OCI-M1 (cell line): ENCODE results near the gene EFEMP2.

ENCODE experiments used
- DNase-seq: peaks from one replicate; lab custom pipeline; 2025; lab: John Stamatoyannopoulos, UW

The EFEMP2 gene

DNA sequence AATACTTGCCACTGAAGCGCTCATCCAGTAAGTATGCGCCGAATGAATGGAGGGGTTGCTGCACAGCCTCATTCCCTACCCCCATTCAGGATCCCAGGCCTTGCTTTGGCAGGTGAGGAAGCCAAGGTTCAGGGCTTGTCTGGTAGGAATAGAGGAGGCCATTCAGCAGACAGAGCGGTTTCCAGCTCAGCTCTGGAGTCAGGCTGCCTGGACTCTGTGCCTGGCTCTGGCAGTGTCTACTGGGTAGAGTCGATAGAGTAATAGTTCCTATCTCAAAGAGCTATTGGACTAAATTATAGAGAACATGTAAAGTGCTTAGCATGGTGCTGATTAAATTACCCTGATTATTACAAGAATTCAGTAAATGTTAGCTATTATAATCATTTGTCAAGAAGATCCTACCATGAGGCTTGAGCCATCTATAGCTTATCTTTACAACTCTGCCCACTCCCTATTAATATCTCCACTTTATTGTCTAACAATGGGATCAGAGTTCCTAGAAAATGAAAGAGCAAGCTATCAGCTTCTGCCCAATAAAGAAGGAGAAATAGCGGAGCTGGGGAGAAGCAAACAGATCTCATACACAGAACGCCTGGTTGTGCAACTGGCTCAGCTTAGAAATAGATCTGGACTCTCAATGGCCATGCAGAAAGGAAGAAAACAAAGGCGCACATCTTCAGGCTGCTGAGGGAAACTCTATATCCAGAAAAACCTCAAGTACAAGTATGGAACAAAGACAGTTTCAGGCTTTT, 45.4 kb downstream of the EFEMP2 start:
- DNase-seq, result peak; percentile 21

- DNase-seq, result no peak
Measured at GRCh38 chr11:65822776-65823528, 49.6 kb downstream of the EFEMP2 start.

DNA sequence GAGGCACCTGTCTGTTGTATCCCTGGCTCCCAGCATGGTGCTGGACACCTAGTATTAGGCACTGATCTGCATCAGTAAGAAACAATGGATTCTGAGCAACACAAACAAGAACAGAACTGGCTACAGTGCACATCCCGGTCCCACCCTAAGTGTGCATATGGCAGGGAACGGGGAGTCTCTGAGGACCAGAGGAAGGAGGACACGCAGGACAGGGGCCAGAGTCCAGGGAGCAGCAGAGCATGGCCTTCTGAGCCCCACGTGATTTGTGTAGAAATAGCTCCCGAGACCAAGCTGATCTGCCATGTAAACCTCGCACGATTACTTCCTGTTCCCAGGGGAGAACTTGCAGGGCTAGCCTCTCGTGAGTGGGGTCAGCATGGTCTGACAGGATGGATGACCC, 51.5 kb downstream of the EFEMP2 start:
- no peak for DNase-seq

- DNase-seq, result peak; percentile 94
Measured at GRCh38 chr11:65817835-65818680, 54.5 kb downstream of the EFEMP2 start.

DNA sequence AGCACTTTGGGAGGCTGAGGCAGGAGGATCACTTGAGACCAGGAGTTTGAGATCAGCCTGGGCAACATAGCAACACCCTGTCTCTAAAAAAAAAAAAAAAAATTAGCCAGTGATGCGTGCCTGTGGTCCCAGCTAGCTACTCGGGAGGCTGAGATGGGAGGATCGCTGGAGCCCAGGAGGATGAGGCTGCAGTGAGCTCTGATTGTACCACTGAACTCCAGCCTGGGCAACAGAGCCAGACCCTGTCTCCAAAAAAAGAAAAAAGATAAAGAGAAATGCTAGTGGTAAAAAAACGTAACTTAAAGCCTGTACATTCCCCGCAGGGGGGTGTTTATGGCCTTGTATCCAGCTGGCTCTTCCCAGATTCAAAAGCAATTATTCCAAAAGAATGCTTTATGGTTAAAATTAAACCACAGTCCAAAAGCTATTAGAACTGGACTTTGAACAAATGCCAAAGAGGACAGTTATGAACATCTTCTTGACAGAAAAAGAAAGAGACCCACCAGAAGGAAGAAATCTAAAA, 55.2 kb downstream of the EFEMP2 start:
- DNase-seq, result no peak

DNA sequence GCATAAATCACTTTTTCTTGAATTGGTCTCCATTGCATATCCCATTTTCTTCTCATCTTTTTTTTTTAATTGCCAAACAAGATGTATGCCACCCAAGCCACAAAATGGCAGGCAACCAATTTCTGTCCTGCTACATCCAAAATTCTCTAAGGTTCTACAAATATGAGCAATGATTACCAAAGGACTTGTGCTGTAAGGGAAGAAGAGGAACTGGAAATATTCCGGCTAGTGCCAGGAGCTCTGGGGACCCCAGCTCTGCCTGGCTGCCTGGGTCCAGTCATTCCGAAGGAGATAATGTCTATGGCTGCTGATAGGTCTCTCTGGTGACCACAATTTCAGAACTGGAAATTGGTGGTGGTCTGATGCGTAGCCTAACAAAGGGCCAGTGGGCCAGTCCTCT, 55.9 kb downstream of the EFEMP2 start:
- no peak for DNase-seq
